ENCODE measurements around the gene C1QC.

Gene C1QC

DNA sequence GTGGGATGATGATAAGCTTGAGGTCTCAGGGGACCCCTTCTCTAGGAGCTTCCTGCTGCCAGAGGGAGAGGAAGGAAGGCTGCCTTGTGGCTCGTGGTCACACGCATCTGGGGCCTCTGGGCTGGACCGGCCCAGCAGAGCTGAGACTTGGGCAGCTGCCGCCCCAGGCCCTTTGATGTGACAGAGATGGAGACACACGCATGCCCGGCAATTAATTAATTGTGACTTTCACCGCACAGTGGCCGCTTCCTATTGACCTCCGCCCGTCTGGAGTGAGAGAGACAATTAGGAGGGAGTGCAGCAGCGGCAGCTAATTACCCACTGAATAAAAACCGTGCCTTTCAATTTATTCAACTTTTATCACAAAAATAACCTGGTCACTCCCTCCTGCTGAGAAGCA, 23.6 kb upstream of the C1QC start:
- no peak for DNase-seq

DNA sequence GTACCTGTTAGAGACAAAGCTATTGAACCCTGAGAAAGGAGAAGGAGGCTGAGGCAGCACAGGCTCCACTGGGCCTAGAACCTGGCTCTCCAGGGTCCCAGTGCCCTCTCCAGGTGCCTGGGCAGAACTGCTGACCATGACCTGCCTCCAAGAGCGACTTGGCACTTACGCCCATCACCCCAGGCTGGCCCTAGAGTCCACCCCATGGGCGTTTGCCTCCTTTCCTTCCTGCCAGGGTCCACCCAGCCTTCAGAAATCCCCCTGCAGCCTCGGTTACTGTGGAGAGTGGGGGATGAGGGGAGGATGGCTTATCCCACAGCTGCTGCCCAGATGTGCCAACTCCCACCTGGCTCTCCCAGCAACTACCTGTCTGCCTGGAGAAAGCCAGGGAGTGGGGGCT, 21.7 kb upstream of the C1QC start:
- DNase-seq: no peak

DNA sequence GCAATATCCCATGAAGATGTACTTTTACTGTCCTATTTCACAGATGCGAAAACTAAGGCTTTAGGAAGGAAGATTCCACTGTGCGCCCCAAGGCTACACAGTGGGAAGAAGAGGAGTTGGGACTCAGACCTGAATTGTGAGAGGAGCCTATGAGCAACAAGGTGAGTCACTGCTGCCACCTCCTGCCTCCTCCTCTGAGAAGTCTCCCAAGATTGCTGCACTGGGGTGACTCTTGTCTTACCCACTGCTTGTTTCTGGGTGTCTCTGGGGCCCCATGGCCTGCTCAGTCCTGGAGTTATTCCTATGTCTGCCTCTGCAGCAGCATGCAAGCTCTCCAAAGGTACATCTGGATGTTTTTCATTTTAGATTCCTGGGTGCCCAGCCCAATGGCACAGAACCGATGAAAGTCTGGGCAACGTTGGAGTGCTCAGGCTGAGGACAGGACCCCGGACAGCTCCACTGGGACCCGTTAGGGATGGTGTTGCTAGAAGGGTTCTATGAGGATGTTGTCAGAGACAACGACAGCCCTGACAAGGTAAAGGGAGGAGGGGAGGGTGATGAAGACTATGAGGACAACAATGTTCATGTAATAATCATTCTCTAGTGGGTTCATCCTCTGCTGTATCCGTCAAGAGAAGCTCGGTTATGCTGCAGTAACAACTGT, 18.0 kb upstream of the C1QC start:
- DNase-seq: no peak

GRCh38 chr1:22626237-22627157, 16.9 kb upstream of the C1QC start:
- peak; percentile 81 for DNase-seq

- peak; percentile 35 for DNase-seq
Measured at GRCh38 chr1:22627331-22627730, 16.1 kb upstream of the C1QC start.

GRCh38 chr1:22628698-22629444, 14.6 kb upstream of the C1QC start:
- DNase-seq: peak; percentile 51

DNA sequence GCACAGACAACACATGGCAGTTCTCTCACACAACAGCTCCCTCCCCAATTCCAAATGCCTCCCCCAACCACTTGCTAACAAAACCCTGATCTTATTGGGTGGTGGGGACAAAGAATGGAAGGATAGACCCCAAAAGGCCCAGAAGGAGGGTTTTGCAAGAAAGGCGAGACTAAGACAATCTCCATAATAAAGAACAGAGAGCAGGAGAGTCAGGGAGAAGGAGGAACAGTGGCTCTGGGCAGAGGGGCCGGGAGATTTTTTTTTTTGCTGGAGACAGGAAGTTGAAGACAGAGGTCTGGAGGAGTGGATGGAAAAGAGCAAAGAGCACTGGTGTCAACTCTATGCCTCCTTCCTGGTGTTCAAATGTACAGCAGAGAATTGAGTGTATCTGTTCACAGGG, 13.5 kb upstream of the C1QC start:
- DNase-seq: no peak

GRCh38 chr1:22633697-22634463, 9.6 kb upstream of the C1QC start:
- DNase-seq: no peak

- no peak for DNase-seq
Measured at GRCh38 chr1:22635436-22635835, 8.0 kb upstream of the C1QC start.

- DNase-seq: no peak
Measured at GRCh38 chr1:22636353-22636752, 7.1 kb upstream of the C1QC start, which contains the start of gene C1QA. C1QA (plus strand) TSS chr1:22636628; CDS start chr1:22637617, 989 bp downstream.

DNA sequence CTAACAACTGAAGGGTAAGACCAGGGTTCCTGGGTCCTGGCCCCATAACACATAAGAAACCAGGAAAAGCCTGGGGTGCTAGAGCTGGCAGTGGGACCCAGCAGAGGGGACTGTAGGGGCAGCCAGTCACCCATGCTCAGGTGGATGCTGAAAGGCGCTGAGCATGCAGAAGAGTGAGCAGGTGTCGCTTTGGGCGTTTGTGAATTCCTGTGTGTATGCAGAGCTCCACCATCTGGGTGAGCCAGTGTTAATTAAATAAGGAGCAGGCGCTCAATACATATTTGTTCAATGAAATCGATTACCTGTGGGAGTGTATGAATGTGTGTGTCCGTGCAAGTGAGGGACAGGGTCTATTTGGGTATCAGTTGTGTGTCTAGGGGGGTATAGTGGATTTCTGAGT, 6.5 kb upstream of the C1QC start:
- DNase-seq: peak; percentile 39

GRCh38 chr1:22637907-22638445, 5.5 kb upstream of the C1QC start:
- DNase-seq: no peak

DNA sequence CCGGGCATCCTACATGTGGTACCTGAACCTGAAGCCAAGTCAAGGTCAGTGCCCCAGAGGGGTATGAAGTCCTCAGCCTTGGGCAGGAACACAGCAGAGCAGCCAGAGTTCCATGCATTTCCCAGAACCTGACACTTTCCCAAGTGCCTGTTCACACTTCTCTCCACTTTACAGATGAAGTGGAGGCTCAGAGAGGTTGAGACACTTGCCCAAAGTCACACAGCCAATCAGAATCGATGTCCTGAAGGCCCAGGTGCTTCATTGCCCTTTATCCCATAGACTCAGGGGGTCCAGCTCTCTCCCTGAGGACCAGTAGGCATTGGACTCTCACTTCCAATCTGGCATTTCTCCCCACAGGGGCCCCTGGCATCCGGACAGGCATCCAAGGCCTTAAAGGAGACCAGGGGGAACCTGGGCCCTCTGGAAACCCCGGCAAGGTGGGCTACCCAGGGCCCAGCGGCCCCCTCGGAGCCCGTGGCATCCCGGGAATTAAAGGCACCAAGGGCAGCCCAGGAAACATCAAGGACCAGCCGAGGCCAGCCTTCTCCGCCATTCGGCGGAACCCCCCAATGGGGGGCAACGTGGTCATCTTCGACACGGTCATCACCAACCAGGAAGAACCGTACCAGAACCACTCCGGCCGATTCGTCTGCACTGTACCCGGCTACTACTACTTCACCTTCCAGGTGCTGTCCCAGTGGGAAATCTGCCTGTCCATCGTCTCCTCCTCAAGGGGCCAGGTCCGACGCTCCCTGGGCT, 4.8 kb upstream of the C1QC start:
- DNase-seq: no peak

GRCh38 chr1:22639286-22639685, 4.1 kb upstream of the C1QC start:
- DNase-seq: peak; percentile 79

DNA sequence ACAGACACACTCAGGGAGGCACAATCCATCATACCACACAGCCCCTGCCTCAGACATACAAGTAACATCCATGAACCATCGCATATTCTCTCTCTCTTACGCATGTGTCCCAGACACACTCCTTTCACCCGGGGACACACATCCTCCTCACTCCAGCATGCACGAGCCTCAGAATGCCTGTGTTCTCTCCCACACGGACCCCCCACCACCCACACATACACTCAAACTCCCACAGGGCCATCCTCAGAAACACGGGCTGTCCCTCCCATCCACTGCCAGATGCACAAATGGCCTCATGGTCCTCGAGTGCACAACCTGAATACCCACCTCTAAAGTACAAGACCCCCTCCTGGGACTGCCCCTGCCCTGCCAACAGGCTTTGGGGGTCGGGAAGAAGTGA, 2.2 kb upstream of the C1QC start:
- no peak for DNase-seq

DNA sequence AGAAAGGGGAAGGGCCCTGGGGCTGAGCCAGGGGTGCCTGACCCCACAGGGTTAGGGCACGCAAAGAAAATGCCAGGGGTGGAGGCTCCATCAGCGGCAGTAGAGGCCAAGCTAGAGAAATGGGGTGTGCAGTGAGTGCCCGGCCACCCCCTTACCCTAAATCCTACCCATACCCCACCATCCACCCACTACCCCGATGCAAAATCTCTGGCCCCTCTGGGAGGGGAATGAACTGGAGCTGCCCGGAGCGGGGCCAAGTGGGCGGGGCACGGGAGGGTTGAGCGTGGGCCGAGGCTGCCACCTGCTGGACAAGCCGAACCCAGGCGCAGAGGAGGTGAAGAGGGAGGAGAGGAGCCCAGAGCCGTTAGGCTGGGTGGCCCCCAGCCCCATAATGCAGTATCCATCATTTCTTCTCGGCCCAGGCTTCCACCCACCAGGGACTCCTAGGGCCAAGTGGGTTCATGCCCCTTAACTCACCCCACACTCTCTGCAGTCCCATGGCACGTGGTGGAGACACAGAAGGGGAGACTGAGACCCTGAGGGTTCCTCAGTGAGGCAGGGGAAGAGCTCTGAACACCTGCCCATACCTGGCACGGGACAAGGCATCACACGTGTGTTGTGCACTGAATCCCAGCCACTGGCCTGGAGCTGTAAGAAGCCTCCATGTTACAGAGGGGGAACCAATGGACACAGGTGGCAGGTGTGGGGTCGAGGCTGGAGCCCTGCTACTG, 1.4 kb upstream of the C1QC start:
- peak; percentile 83 for DNase-seq

- no peak for DNase-seq
Measured at GRCh38 chr1:22643928-22644327, 495 bp downstream of the C1QC start.

DNA sequence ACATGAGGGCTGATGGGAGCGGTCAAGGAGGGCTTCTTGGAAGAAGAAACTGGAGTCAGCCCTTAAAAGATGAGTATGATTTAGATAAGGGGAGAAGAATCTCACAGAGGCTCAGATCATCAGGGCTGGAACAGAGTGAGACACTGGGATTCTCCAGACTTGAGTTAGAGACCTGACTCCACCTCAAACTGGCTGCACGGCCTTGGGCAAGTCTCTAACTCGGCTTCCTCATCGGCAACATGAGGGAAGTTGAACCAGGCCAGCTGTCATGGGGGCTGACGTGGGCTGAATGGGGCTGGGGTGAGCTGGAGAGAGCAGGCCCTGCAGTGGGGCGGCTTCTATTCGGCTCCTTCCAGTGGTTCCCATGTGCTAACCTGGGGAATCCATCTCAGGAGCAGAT, 2.5 kb downstream of the C1QC start:
- no peak for DNase-seq

- no peak for DNase-seq
Measured at GRCh38 chr1:22646384-22646783, 3.0 kb downstream of the C1QC start.

DNA sequence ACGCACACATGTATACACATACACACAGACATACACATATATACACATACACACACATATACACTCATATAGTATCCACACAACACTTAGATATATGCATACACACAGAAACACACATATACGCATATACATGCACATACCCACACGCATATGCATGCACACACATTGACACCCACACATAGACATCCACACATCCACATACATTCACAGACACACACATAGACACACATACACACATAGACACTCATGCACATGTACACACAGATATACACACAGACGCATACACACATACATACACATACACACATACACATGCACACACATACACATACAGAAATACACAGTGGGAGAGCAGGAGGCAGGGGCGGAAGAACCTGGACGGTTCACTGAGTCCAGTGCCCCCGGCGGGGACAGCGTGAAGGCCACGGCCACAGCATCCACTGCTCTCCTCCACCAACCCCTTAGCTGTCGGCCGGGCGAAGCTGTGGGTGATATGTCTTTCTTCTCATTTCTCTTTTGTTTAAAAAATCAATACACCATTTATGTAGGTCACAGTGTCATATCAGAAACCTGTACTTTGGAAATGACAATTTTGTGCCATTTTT, 6.8 kb downstream of the C1QC start:
- no peak for DNase-seq

Data from NCI-H82 (cell line).